Measurements from ENCODE around the gene DMAC2L.

DMAC2L gene

GRCh38 chr14:50319293-50319692, 7.2 kb downstream of the DMAC2L start:
- DNase-seq = no peak
- no peak for TF ChIP-seq CTCF (IDR thresholded peaks at IDR 0.05; ENCODE audit: low read depth, low read length)
- no peaks in the 10 kb centered on the region for H3K27me3 ChIP-seq
- peaks cover 3% of the 10 kb centered on the region; the same call in 1 of the 2 replicates for H3K4me1 ChIP-seq
- no peak overlapping the region for H3K4me3 ChIP-seq (ENCODE audit: low read depth, low read length)
- H3K36me3 ChIP-seq = peaks cover 6% of the 10 kb centered on the region
- no peaks in the 10 kb centered on the region for H3K9me3 ChIP-seq

GRCh38 chr14:50319721-50320120, 7.6 kb downstream of the DMAC2L start:
- Histone ChIP-seq H3K36me3 (peaks cover 10% of the 10 kb centered on the region), H3K9me3 (no peaks in the 10 kb centered on the region), H3K4me3 (ENCODE audit: low read depth, low read length) (no peak overlapping the region), H3K27me3 (no peaks in the 10 kb centered on the region), H3K4me1 (peaks cover 3% of the 10 kb centered on the region; the same call in 1 of the 2 replicates)
- no peak for TF ChIP-seq CTCF (IDR thresholded peaks at IDR 0.05; ENCODE audit: low read depth, low read length)
- DNase-seq = no peak

GRCh38 chr14:50320283-50320682, 8.2 kb downstream of the DMAC2L start:
- H3K9me3 ChIP-seq = no peaks in the 10 kb centered on the region
- no peaks in the 10 kb centered on the region for H3K27me3 ChIP-seq
- no peak overlapping the region for H3K4me3 ChIP-seq (ENCODE audit: low read depth, low read length)
- H3K36me3 ChIP-seq = peaks cover 13% of the 10 kb centered on the region
- no peak for DNase-seq
- no peak for TF ChIP-seq CTCF (IDR thresholded peaks at IDR 0.05; ENCODE audit: low read depth, low read length)
- H3K4me1 ChIP-seq = peaks cover 3% of the 10 kb centered on the region; the same call in 1 of the 2 replicates

- peaks cover 3% of the 10 kb centered on the region; the same call in 1 of the 2 replicates for H3K4me1 ChIP-seq
Observed at GRCh38 chr14:50321009-50321660, 9.0 kb downstream of the DMAC2L start.

GRCh38 chr14:50331596-50331995, 19.5 kb downstream of the DMAC2L start:
- H3K9me3 ChIP-seq = no peaks in the 10 kb centered on the region
- H3K4me3 ChIP-seq (ENCODE audit: low read depth, low read length) = no peak overlapping the region
- H3K36me3 ChIP-seq = no peaks in the 10 kb centered on the region; the same call in 1 of the 2 replicates
- TF ChIP-seq CTCF (IDR thresholded peaks at IDR 0.05; ENCODE audit: low read depth, low read length) = no peak
- peaks cover 15% of the 10 kb centered on the region for H3K4me1 ChIP-seq
- H3K27me3 ChIP-seq = no peaks in the 10 kb centered on the region
- no peak for DNase-seq

More at GRCh38 chr14:50321009-50321660, 9.0 kb downstream of the DMAC2L start:
- Histone ChIP-seq H3K36me3 (peaks cover 13% of the 10 kb centered on the region), H3K9me3 (no peaks in the 10 kb centered on the region), H3K27me3 (no peaks in the 10 kb centered on the region), H3K4me3 (ENCODE audit: low read depth, low read length) (peak overlapping the region; percentile 59)
- peak; percentile 98 for TF ChIP-seq CTCF (IDR thresholded peaks at IDR 0.05; ENCODE audit: low read depth, low read length)
- DNase-seq = peak; percentile 69

- Histone ChIP-seq H3K9me3 (no peaks in the 10 kb centered on the region), H3K36me3 (no peaks in the 10 kb centered on the region), H3K4me3 (ENCODE audit: low read depth, low read length) (no peak overlapping the region), H3K27me3 (no peaks in the 10 kb centered on the region), H3K4me1 (peaks cover 15% of the 10 kb centered on the region)
- no peak for DNase-seq
- no peak for TF ChIP-seq CTCF (IDR thresholded peaks at IDR 0.05; ENCODE audit: low read depth, low read length)
Observed at GRCh38 chr14:50333014-50333509, 20.9 kb downstream of the DMAC2L start.

Measured in BE2C (cell line).